Thyroid gland (tissue), 4 donors: Measurements from ENCODE around the gene DIPK1C.

ENCODE experiments used
- POLR2A ChIP-seq, 2 donors: fragments of 450-650 bp; IDR thresholded peaks; one replicate each; pipeline ENCODE4 v1.6.1; 2017; ENCODE audit warnings: antibody characterized with exemption in 2 of 2, mild to moderate bottlenecking in 2 of 2, moderate library complexity in 1 of 2
- TF ChIP-seq, protein P1 (sequence below), 6 experiments: fragments of 200-600 bp in 3 of 6; fragments of 450-650 bp in 3 of 6; sonication (generic) in 3 of 6; IDR thresholded peaks; one replicate each; pipeline ENCODE4 v1.5.1; 2016 to 2019; ENCODE audit warnings: antibody characterized with exemption in 6 of 6, mild to moderate bottlenecking in 2 of 6, inconsistent platforms in 1 of 6, moderate library complexity in 1 of 6

DNA sequence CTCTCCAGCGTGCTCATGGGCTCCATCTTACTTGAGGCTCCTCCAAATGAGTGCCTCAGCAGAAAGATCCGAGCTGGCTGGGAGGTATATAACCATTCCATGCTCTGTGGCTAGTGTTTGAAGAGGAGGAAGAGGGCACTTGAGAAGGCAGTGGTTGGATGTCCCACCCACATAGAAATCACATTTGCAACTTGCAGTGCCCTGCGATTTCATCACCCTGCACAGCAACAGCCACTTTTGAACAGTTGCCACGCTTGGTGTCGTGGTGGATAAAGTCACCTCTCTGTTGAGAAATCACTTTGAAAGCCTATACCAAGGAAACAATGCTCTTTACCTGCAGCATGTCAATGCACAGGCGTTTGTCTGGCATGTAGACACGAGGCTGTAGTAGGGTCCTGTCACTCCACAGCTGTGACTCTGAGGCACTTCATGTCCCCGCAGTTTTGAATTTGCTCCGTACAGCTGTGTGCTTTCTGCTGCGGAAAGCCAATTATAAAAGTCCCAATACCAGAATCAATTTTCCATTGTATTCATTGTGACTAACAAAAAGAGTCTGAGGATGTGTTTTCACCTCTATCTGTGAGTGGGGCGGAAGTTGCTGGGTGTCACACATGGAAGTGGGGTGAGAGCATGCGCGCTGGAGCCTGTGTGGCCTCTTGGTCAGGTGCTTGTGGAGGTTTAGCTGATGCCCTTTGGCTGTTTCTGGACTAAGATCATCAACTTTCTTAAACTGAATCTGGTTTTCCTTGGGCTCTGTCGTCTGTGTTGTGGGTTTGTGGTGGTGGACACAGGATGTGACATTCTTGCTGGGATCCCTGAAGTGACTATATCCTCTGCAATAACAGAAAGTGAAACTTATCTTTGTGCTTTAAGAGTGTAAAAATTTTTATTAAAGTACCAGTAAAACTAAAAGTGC is 41.9 kb upstream of the DIPK1C start:
- TF ChIP-seq POLR2A (IDR thresholded peaks at IDR 0.05), result peak in 1 of 2 donors; percentile 48
- TF ChIP-seq, protein P1, sequence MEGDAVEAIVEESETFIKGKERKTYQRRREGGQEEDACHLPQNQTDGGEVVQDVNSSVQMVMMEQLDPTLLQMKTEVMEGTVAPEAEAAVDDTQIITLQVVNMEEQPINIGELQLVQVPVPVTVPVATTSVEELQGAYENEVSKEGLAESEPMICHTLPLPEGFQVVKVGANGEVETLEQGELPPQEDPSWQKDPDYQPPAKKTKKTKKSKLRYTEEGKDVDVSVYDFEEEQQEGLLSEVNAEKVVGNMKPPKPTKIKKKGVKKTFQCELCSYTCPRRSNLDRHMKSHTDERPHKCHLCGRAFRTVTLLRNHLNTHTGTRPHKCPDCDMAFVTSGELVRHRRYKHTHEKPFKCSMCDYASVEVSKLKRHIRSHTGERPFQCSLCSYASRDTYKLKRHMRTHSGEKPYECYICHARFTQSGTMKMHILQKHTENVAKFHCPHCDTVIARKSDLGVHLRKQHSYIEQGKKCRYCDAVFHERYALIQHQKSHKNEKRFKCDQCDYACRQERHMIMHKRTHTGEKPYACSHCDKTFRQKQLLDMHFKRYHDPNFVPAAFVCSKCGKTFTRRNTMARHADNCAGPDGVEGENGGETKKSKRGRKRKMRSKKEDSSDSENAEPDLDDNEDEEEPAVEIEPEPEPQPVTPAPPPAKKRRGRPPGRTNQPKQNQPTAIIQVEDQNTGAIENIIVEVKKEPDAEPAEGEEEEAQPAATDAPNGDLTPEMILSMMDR (IDR thresholded peaks at IDR 0.05), result no peak
